Heart left ventricle (tissue), 16 donors: Measurements from ENCODE around the gene MEIKIN. TPM values are rescaled to one million over a fixed set of nuclear protein-coding genes. Genes with fewer than 3 reads are reported as not detected.

ENCODE experiments used
- ATAC-seq, 4 donors: fragments of 200-7000 bp; cut with Tn5 transposase; one replicate each; pipeline ENCODE4 v1.9.1; 2020 to 2022; ENCODE audit warnings: moderate library complexity in 4 of 4, mild to moderate bottlenecking in 3 of 4, moderate number of reproducible peaks in 1 of 4
- DNase-seq, 5 donors: peaks; one replicate each; pipeline ENCODE4 v3.0.0-alpha.2; 2020
- H3K27ac ChIP-seq, 12 donors: fragments of 200-600 bp; sonication (generic) in 4 of 12; one replicate each; pipeline versions ENCODE4 v1.5.0 to v1.8.0; 2016 to 2022; ENCODE audit warnings: mild to moderate bottlenecking in 2 of 12
- H3K27me3 ChIP-seq, 9 donors: fragments of 200-600 bp; sonication (generic) in 2 of 9; one replicate each; pipeline versions ENCODE4 v1.5.1 to v1.8.0; 2016 to 2022; ENCODE audit warnings: mild to moderate bottlenecking in 3 of 9
- H3K36me3 ChIP-seq, 9 donors: fragments of 200-600 bp; sonication (generic) in 2 of 9; one replicate each; pipeline versions ENCODE4 v1.5.0 to v1.8.0; 2018 to 2022; ENCODE audit warnings: mild to moderate bottlenecking in 2 of 9
- H3K4me1 ChIP-seq, 12 donors: fragments of 200-600 bp; sonication (generic) in 4 of 12; one replicate each; pipeline versions ENCODE4 v1.5.0 to v1.8.0; 2016 to 2022; ENCODE audit warnings: mild to moderate bottlenecking in 3 of 12
- H3K4me3 ChIP-seq, 12 donors: fragments of 200-600 bp; sonication (generic) in 4 of 12; one replicate each; pipeline versions ENCODE4 v1.5.0 to v1.8.0; 2017 to 2022; ENCODE audit warnings: mild to moderate bottlenecking in 9 of 12, moderate library complexity in 4 of 12
- H3K9me3 ChIP-seq, 12 donors: fragments of 200-600 bp; sonication (generic) in 4 of 12; one replicate each; pipeline versions ENCODE4 v1.5.0 to v1.8.0; 2016 to 2022; ENCODE audit warnings: mild to moderate bottlenecking in 1 of 12
- CTCF ChIP-seq, 12 donors: fragments of 200-600 bp; sonication (generic) in 4 of 12; IDR thresholded peaks; one replicate each; pipeline versions ENCODE4 v1.5.0 to v1.8.0; 2018 to 2022; ENCODE audit warnings: antibody characterized with exemption in 12 of 12, mild to moderate bottlenecking in 5 of 12
- POLR2A ChIP-seq, 2 donors: fragments of 450-650 bp; IDR thresholded peaks; one replicate each; pipeline ENCODE4 v1.6.1; 2017; ENCODE audit warnings: antibody characterized with exemption in 2 of 2, mild to moderate bottlenecking in 2 of 2, moderate library complexity in 2 of 2
- WGBS, 4 donors: extraction: QIAGEN DNeasy Blood & Tissue Kit in 2 of 4; methylation state at CpG; one replicate each; pipeline versions ENCODE4 v1.1.5 to v1.1.7; 2013 to 2018; 5-methylcytosine and 5-hydroxymethylcytosine counted together
- intact Hi-C, 10 donors: fragments of 100-400 bp; cut with DNase I; formaldehyde crosslinking; loops; one replicate each; pipeline versions ENCODE4 v1.11.1 to v1.14.2; 2022
- polyA plus RNA-seq, 2 donors: library from polyadenylated mRNA; stranded (reverse); fragments of 200-250 nt; gene quantifications; one replicate each; pipeline ENCODE4 v1.2.3, GENCODE V29; 2013
- total RNA-seq, 9 donors: library from RNA; depleted of rRNA in 2 of 9; stranded (reverse); fragments of >200 nt in 2 of 9; fragmentation: NEBNext Ultra II Directional in 3 of 9; extraction: Animal tissue kit (Norgen Biotek cat#: 25700) in 3 of 9; gene quantifications; one replicate each; pipeline versions ENCODE4 v1.1.0 to v1.2.4, GENCODE V29; 2016 to 2023
- donor health status: ischemic (EF 13 %, LVEDD 7.1; RV severe dilation, severe dysfunction).
- donor health status: healthy with polysubstance abuse.
- donor health status: DM: no; HTN: yes; CAD: no.
- donor health status: DM: no; HTN: no; CAD: no.
- donor health status: ischemic (EF 25% LVEDD 6.9; RV normal size, moderate dysfunction).
- donor health status: ischemic (EF 25% LVEDD 5.7; RV mildly dilated, moderate dysfunction).
- donor health status: healthy.
- donor health status: DM: yes; HTN: yes; CAD: no.
- donor health status: ischemic (EF 35%, LVEDD 5.7; RV mildly dilated, moderate dysfunction).
- donor health status: nonischemic (EF 11% LVEDD 7.7; RV severe dilation, severe dysfunction).
- donor health status: DM: yes; HTN: yes; CAD: no.
- donor health status: PGD.
- donor health status: ischemic (EF 29% LVEDD 5.4; RV normal size, mild dysfunction).
- donor health status: nonischemic (EF 23%, LVEDD 6.1; RV moderate dilation, normal function).

MEIKIN gene
- total and polyA plus RNA-seq, 11 donors, result 0.07 to 0.63 TPM; not detected in 9

- H3K27ac ChIP-seq, result no peak overlapping the region
- H3K27me3 ChIP-seq, result no peaks in the 10 kb centered on the region
- no peaks in the 10 kb centered on the region for H3K9me3 ChIP-seq
- H3K36me3 ChIP-seq, result no peaks in the 10 kb centered on the region
- 87 to 95% (median 93%) methylated on average over 1 of the region's 1 CpG for WGBS, 4 donors
- no peaks in the 10 kb centered on the region for H3K4me1 ChIP-seq
- intact Hi-C loops, result no loop called here
- ATAC-seq (no peak), DNase-seq (no peak)
- H3K4me3 ChIP-seq, result no peak overlapping the region
- TF ChIP-seq POLR2A (IDR thresholded peaks at IDR 0.05) (no peak), CTCF (IDR thresholded peaks at IDR 0.05) (no peak)
Observed at GRCh38 chr5:131950706-131951105, 5.2 kb upstream of the MEIKIN start.

- WGBS, 4 donors, result 55 to 67% (median 63%) methylated on average over 2 of the region's 2 CpGs
- H3K36me3 ChIP-seq, result no peaks in the 10 kb centered on the region
- H3K27ac ChIP-seq, result no peak overlapping the region
- ATAC-seq (no peak), DNase-seq (no peak)
- intact Hi-C loops, result no loop called here
- H3K4me1 ChIP-seq, result peaks cover 0 to 5% (median 0%) of the 10 kb centered on the region in 12 donors
- no peak overlapping the region for H3K4me3 ChIP-seq
- no peak for TF ChIP-seq POLR2A (IDR thresholded peaks at IDR 0.05)
- TF ChIP-seq CTCF (IDR thresholded peaks at IDR 0.05), result no peak
- no peaks in the 10 kb centered on the region for H3K9me3 ChIP-seq
- no peaks in the 10 kb centered on the region for H3K27me3 ChIP-seq
Observed at GRCh38 chr5:131947445-131947844, 2.0 kb upstream of the MEIKIN start.

GRCh38 chr5:131944702-131945550 lies 537 bp downstream of the MEIKIN start:
- Histone ChIP-seq H3K36me3 (no peaks in the 10 kb centered on the region), H3K27me3 (no peaks in the 10 kb centered on the region), H3K27ac (no peak overlapping the region), H3K9me3 (no peaks in the 10 kb centered on the region), H3K4me3 (no peak overlapping the region), H3K4me1 (peaks cover 0 to 5% (median 0%) of the 10 kb centered on the region in 12 donors)
- ATAC-seq (no peak), DNase-seq (no peak)
- no peak for TF ChIP-seq POLR2A (IDR thresholded peaks at IDR 0.05)
- no peak for TF ChIP-seq CTCF (IDR thresholded peaks at IDR 0.05)
- intact Hi-C loops, result no loop called here
- WGBS, 4 donors, result 77 to 80% (median 78%) methylated on average over 26 to 37 of the region's 37 CpGs

- Histone ChIP-seq H3K27ac (no peak overlapping the region), H3K9me3 (no peaks in the 10 kb centered on the region), H3K36me3 (no peaks in the 10 kb centered on the region), H3K4me1 (peaks cover 0 to 5% (median 0%) of the 10 kb centered on the region in 12 donors), H3K27me3 (no peaks in the 10 kb centered on the region), H3K4me3 (no peak overlapping the region)
- intact Hi-C loops, result no loop called here
- WGBS, 4 donors, result 88 to 92% (median 92%) methylated on average over 2 of the region's 2 CpGs
- DNase-seq (no peak), ATAC-seq (no peak)
- TF ChIP-seq CTCF (IDR thresholded peaks at IDR 0.05), result no peak
- no peak for TF ChIP-seq POLR2A (IDR thresholded peaks at IDR 0.05)
Observed at GRCh38 chr5:131943916-131944315, 1.5 kb downstream of the MEIKIN start.
